CD4-positive, alpha-beta memory T cell (primary cell): Measurements from ENCODE around the gene ACRV1. TPM values are rescaled to one million over a fixed set of nuclear protein-coding genes. Genes with fewer than 3 reads are reported as not detected.

ENCODE experiments used
- CTCF ChIA-PET: fragments of 350-600 bp; sonication (Branson Sonifier 250); formaldehyde crosslinking; loops from one replicate; lab custom pipeline; 2021; ENCODE audit warnings: inconsistent platforms; ENCODE audit not compliant: partially characterized antibody; lab: Charles Lee
- POLR2A ChIA-PET: fragments of 350-600 bp; sonication (Branson Sonifier 250); formaldehyde crosslinking; loops from one replicate; lab custom pipeline; 2021; ENCODE audit not compliant: partially characterized antibody; lab: Charles Lee
- DNase-seq, 5 donors: peaks; one replicate each; pipeline versions ENCODE4 v3.0.0 to v3.0.0-alpha.2; 2020 to 2022; ENCODE audit warnings: mixed read lengths in 1 of 5
- H3K27ac ChIP-seq: one replicate; pipeline ENCODE4 v1.7.0; 2013; ENCODE audit warnings: low read depth, low read length
- H3K27me3 ChIP-seq: 2 replicates; pipeline ENCODE4 v1.7.0; 2013; ENCODE audit warnings: mild to moderate bottlenecking, low read length, moderate library complexity; ENCODE audit not compliant: insufficient read depth
- H3K36me3 ChIP-seq: 2 replicates; pipeline ENCODE4 v1.7.0; 2013; ENCODE audit warnings: mild to moderate bottlenecking, low read length, moderate library complexity; ENCODE audit not compliant: insufficient read depth
- H3K4me1 ChIP-seq: 2 replicates; pipeline ENCODE4 v1.7.0; 2013; ENCODE audit warnings: mild to moderate bottlenecking, low read length, moderate library complexity; ENCODE audit not compliant: insufficient read depth
- H3K4me3 ChIP-seq, 2 donors: one replicate each; pipeline ENCODE4 v1.7.0; 2013; ENCODE audit warnings: low read length in 2 of 2, mild to moderate bottlenecking in 1 of 2
- H3K9me3 ChIP-seq, 2 donors: one replicate each; pipeline ENCODE4 v1.7.0; 2013; ENCODE audit warnings: low read length in 2 of 2, control low read depth in 1 of 2; ENCODE audit not compliant: control insufficient read depth in 1 of 2
- H3K27ac Mint-ChIP-seq, 7 donors: one replicate each; pipeline ENCODE4 v1.8.0; 2020 to 2021; ENCODE audit warnings: mixed read lengths in 7 of 7, mild to moderate bottlenecking in 6 of 7, inconsistent platforms in 3 of 7, moderate library complexity in 3 of 7
- H3K27me3 Mint-ChIP-seq, 2 donors: one replicate each; pipeline ENCODE4 v1.8.0; 2020 to 2021; ENCODE audit warnings: mixed read lengths in 2 of 2
- H3K36me3 Mint-ChIP-seq, 2 donors: one replicate each; pipeline ENCODE4 v1.8.0; 2020 to 2021; ENCODE audit warnings: mixed read lengths in 2 of 2, inconsistent platforms in 1 of 2, mild to moderate bottlenecking in 1 of 2
- H3K4me1 Mint-ChIP-seq, 4 donors: one replicate each; pipeline ENCODE4 v1.8.0; 2020 to 2021; ENCODE audit warnings: mixed read lengths in 4 of 4, mild to moderate bottlenecking in 1 of 4
- H3K4me3 Mint-ChIP-seq, 8 donors: one replicate each; pipeline ENCODE4 v1.8.0; 2020 to 2021; ENCODE audit warnings: mixed read lengths in 8 of 8, mild to moderate bottlenecking in 7 of 8, moderate library complexity in 6 of 8, inconsistent platforms in 3 of 8
- H3K9me3 Mint-ChIP-seq, 8 donors: one replicate each; pipeline ENCODE4 v1.8.0; 2020 to 2021; ENCODE audit warnings: mixed read lengths in 8 of 8, mild to moderate bottlenecking in 5 of 8, inconsistent platforms in 3 of 8, moderate library complexity in 1 of 8
- intact Hi-C: fragments of 100-400 bp; cut with micrococcal nuclease; formaldehyde crosslinking; loops from one replicate; pipeline ENCODE4 v1.15.1; 2023
- polyA plus RNA-seq, 2 donors: library from polyadenylated mRNA; unstranded; fragments of 300-500 nt; fragmentation: Illumina TruSeq; gene quantifications; one replicate each; pipeline ENCODE4 v1.2.3, GENCODE V29; 2021
- total RNA-seq, 2 experiments: library from RNA; stranded (reverse); gene quantifications; one replicate each; pipeline ENCODE4 v1.2.3, GENCODE V29; 2021

Gene ACRV1
- total and polyA plus RNA-seq, 4 experiments from 2014 or later, result not detected

GRCh38 chr11:125679397-125679796, 1.2 kb downstream of the ACRV1 start:
- Mint-ChIP-seq H3K27ac (no peak overlapping the region), H3K9me3 (no peaks in the 10 kb centered on the region), H3K4me3 (no peak overlapping the region), H3K4me1 (no peaks in the 10 kb centered on the region), H3K36me3 (no peaks in the 10 kb centered on the region), H3K27me3 (no peaks in the 10 kb centered on the region)
- Histone ChIP-seq H3K27me3 (no peaks in the 10 kb centered on the region), H3K36me3 (no peaks in the 10 kb centered on the region), H3K27ac (no peak overlapping the region), H3K9me3 (no peaks in the 10 kb centered on the region), H3K4me1 (no peaks in the 10 kb centered on the region), H3K4me3 (no peak overlapping the region)
- CTCF ChIA-PET, result interaction anchor here (1.3 kb wide), 1 partner anchor 111 kb away, joined by 3 read pairs; no protein-coding TSS in a partner anchor
- POLR2A ChIA-PET, result no interaction called here
- no peak for DNase-seq
- intact Hi-C loops, result no loop called here

- no peak overlapping the region for H3K4me3 Mint-ChIP-seq
- H3K36me3 Mint-ChIP-seq, result no peaks in the 10 kb centered on the region
- intact Hi-C loops, result no loop called here
- no peak overlapping the region for H3K27ac Mint-ChIP-seq
- ChIA-PET POLR2A (no interaction called here), CTCF (no interaction called here)
- no peak for DNase-seq
- no peaks in the 10 kb centered on the region for H3K4me1 Mint-ChIP-seq
- Histone ChIP-seq H3K27me3 (no peaks in the 10 kb centered on the region), H3K4me1 (no peaks in the 10 kb centered on the region), H3K36me3 (no peaks in the 10 kb centered on the region), H3K27ac (no peak overlapping the region), H3K9me3 (no peaks in the 10 kb centered on the region), H3K4me3 (no peak overlapping the region)
- no peaks in the 10 kb centered on the region for H3K27me3 Mint-ChIP-seq
- no peaks in the 10 kb centered on the region for H3K9me3 Mint-ChIP-seq
Observed at GRCh38 chr11:125675196-125675595, 5.5 kb downstream of the ACRV1 start.

- ChIA-PET CTCF (no interaction called here), POLR2A (interaction anchor here (0.5 kb wide), 1 partner anchor 867 kb away, joined by 3 read pairs; no protein-coding TSS in a partner anchor)
- Mint-ChIP-seq H3K4me3 (no peak overlapping the region), H3K36me3 (no peaks in the 10 kb centered on the region), H3K27ac (no peak overlapping the region), H3K27me3 (no peaks in the 10 kb centered on the region), H3K4me1 (no peaks in the 10 kb centered on the region), H3K9me3 (no peaks in the 10 kb centered on the region)
- no peaks in the 10 kb centered on the region for H3K4me1 ChIP-seq
- no peaks in the 10 kb centered on the region for H3K36me3 ChIP-seq
- H3K27ac ChIP-seq, result no peak overlapping the region
- H3K27me3 ChIP-seq, result no peaks in the 10 kb centered on the region
- intact Hi-C loops, result no loop called here
- H3K4me3 ChIP-seq, result no peak overlapping the region
- no peaks in the 10 kb centered on the region for H3K9me3 ChIP-seq
- no peak for DNase-seq
Observed at GRCh38 chr11:125674210-125674609, 6.4 kb downstream of the ACRV1 start.

GRCh38 chr11:125671561-125671960, 9.1 kb downstream of the ACRV1 start:
- no peak overlapping the region for H3K27ac Mint-ChIP-seq
- no peaks in the 10 kb centered on the region for H3K9me3 ChIP-seq
- no peaks in the 10 kb centered on the region for H3K4me1 ChIP-seq
- POLR2A ChIA-PET, result no interaction called here
- no peak overlapping the region for H3K4me3 Mint-ChIP-seq
- H3K27ac ChIP-seq, result no peak overlapping the region
- H3K36me3 Mint-ChIP-seq, result peaks cover 3 to 7% of the 10 kb centered on the region in 2 donors
- no peaks in the 10 kb centered on the region for H3K27me3 Mint-ChIP-seq
- no peaks in the 10 kb centered on the region for H3K27me3 ChIP-seq
- H3K4me1 Mint-ChIP-seq, result no peaks in the 10 kb centered on the region
- DNase-seq, result no peak
- intact Hi-C loops, result no loop called here
- CTCF ChIA-PET, result no interaction called here
- H3K9me3 Mint-ChIP-seq, result peaks cover 0 to 7% (median 4%) of the 10 kb centered on the region in 8 donors
- no peaks in the 10 kb centered on the region for H3K36me3 ChIP-seq
- H3K4me3 ChIP-seq, result no peak overlapping the region

- intact Hi-C loops, result no loop called here
- no peaks in the 10 kb centered on the region for H3K4me1 Mint-ChIP-seq
- H3K27ac Mint-ChIP-seq, result no peak overlapping the region
- H3K27me3 ChIP-seq, result no peaks in the 10 kb centered on the region
- ChIA-PET POLR2A (no interaction called here), CTCF (interaction anchor here (1.1 to 1.4 kb wide), 2 partner anchors 13 kb away, joined by 3 read pairs; no protein-coding TSS in a partner anchor)
- H3K4me3 Mint-ChIP-seq, result no peak overlapping the region
- H3K9me3 ChIP-seq, result no peaks in the 10 kb centered on the region
- no peak overlapping the region for H3K4me3 ChIP-seq
- H3K36me3 Mint-ChIP-seq, result peaks cover 3 to 8% of the 10 kb centered on the region in 2 donors
- H3K27me3 Mint-ChIP-seq, result no peaks in the 10 kb centered on the region
- no peak overlapping the region for H3K27ac ChIP-seq
- DNase-seq, result no peak
- no peaks in the 10 kb centered on the region for H3K4me1 ChIP-seq
- H3K36me3 ChIP-seq, result no peaks in the 10 kb centered on the region
- peaks cover 0 to 10% (median 5%) of the 10 kb centered on the region in 8 donors for H3K9me3 Mint-ChIP-seq
Observed at GRCh38 chr11:125670172-125670571, 10.5 kb downstream of the ACRV1 start.

- ChIA-PET CTCF (no interaction called here), POLR2A (no interaction called here)
- Mint-ChIP-seq H3K4me3 (no peak overlapping the region), H3K36me3 (peaks cover 3 to 8% of the 10 kb centered on the region in 2 donors), H3K27me3 (no peaks in the 10 kb centered on the region), H3K9me3 (peaks cover 0 to 10% (median 5%) of the 10 kb centered on the region in 8 donors), H3K4me1 (peaks cover 0 to 4% (median 0%) of the 10 kb centered on the region in 4 donors), H3K27ac (no peak overlapping the region)
- no peaks in the 10 kb centered on the region for H3K4me1 ChIP-seq
- H3K36me3 ChIP-seq, result no peaks in the 10 kb centered on the region
- intact Hi-C loops, result no loop called here
- no peaks in the 10 kb centered on the region for H3K27me3 ChIP-seq
- no peaks in the 10 kb centered on the region for H3K9me3 ChIP-seq
- DNase-seq, result no peak
- no peak overlapping the region for H3K4me3 ChIP-seq
- H3K27ac ChIP-seq, result no peak overlapping the region
Observed at GRCh38 chr11:125667151-125667550, 13.5 kb downstream of the ACRV1 start.

- CTCF ChIA-PET, result no interaction called here
- Histone ChIP-seq H3K27me3 (no peaks in the 10 kb centered on the region), H3K4me3 (no peak overlapping the region), H3K4me1 (no peaks in the 10 kb centered on the region), H3K36me3 (no peaks in the 10 kb centered on the region), H3K9me3 (no peaks in the 10 kb centered on the region), H3K27ac (no peak overlapping the region)
- H3K27me3 Mint-ChIP-seq, result no peaks in the 10 kb centered on the region
- H3K4me1 Mint-ChIP-seq, result peaks cover 0 to 4% (median 0%) of the 10 kb centered on the region in 4 donors
- H3K9me3 Mint-ChIP-seq, result peaks cover 0 to 10% (median 5%) of the 10 kb centered on the region in 8 donors
- H3K4me3 Mint-ChIP-seq, result no peak overlapping the region
- DNase-seq, result no peak
- H3K36me3 Mint-ChIP-seq, result peaks cover 3 to 8% of the 10 kb centered on the region in 2 donors
- POLR2A ChIA-PET, result no interaction called here
- intact Hi-C loops, result no loop called here
- H3K27ac Mint-ChIP-seq, result no peak overlapping the region
Observed at GRCh38 chr11:125663910-125664309, 16.7 kb downstream of the ACRV1 start.
